ENCODE results near the gene TGFBR2.

DNA sequence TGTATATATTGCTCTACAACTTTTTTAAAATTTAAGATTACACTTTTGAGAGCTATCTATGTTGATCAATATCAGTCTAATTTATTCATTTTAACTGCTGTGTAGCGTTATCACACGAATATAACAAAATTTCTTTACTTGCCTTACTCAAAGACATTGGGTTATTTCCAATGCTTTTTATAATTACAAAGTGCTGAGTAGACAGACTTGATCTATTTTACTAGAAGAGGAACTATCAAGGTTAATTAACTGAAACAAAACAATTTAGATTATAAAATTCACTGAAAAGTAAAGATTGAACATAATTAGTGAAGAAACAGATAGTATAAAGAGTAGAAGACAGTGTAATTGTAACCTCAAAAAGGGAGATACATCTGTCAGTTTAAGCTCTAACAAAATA lies 105.5 kb downstream of the TGFBR2 start:
- no peak for TF ChIP-seq POLR2A (IDR thresholded peaks at IDR 0.05)
- TF ChIP-seq, protein P1, sequence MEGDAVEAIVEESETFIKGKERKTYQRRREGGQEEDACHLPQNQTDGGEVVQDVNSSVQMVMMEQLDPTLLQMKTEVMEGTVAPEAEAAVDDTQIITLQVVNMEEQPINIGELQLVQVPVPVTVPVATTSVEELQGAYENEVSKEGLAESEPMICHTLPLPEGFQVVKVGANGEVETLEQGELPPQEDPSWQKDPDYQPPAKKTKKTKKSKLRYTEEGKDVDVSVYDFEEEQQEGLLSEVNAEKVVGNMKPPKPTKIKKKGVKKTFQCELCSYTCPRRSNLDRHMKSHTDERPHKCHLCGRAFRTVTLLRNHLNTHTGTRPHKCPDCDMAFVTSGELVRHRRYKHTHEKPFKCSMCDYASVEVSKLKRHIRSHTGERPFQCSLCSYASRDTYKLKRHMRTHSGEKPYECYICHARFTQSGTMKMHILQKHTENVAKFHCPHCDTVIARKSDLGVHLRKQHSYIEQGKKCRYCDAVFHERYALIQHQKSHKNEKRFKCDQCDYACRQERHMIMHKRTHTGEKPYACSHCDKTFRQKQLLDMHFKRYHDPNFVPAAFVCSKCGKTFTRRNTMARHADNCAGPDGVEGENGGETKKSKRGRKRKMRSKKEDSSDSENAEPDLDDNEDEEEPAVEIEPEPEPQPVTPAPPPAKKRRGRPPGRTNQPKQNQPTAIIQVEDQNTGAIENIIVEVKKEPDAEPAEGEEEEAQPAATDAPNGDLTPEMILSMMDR (IDR thresholded peaks at IDR 0.05) = no peak

All from esophagus squamous epithelium (tissue), 4 donors.